ENCODE measurements around the gene MEN1. TPM values are rescaled to one million over a fixed set of nuclear protein-coding genes. Genes with fewer than 3 reads are reported as not detected.
A peak's percentile ranks its signal among the peaks of the same experiment; 100 is the strongest.

Gene MEN1
- polyA plus RNA-seq, 3 donors, result 9.4 to 26.2 (median 10.0) TPM

GRCh38 chr11:64760759-64761420 is 49.5 kb downstream of the MEN1 start:
- H2AFZ ChIP-seq (ENCODE audit: insufficient read depth, low read depth, low read length, poor library complexity, severe bottlenecking), result no peak overlapping the region
- Mint-ChIP-seq H3K9me3 (no peaks in the 10 kb centered on the region), H3K4me3 (no peak overlapping the region), H3K4me1 (peaks cover 29% of the 10 kb centered on the region), H3K27me3 (ENCODE audit: low read depth in 3 of 3) (peaks cover 0 to 6% (median 2%) of the 10 kb centered on the region in 3 donors), H3K27ac (peak overlapping the region in 4 of 7 donors; percentile 18 to 55 (median 48)), H3K36me3 (peaks cover 37 to 44% of the 10 kb centered on the region in 2 donors)
- no peaks in the 10 kb centered on the region for H3K9me3 ChIP-seq (replicated peaks in 1 of 2; ENCODE audit: control insufficient read depth in 1 of 2, insufficient read depth in 1 of 2, low read length in 2 of 2)
- intact Hi-C loops (cut with micrococcal nuclease), result no loop called here
- H4K20me1 ChIP-seq (ENCODE audit: insufficient read depth, low read length), result peaks cover 55% of the 10 kb centered on the region
- peaks cover 0 to 15% of the 10 kb centered on the region in 2 donors for H3K4me1 ChIP-seq (ENCODE audit: control insufficient read depth in 1 of 2, insufficient read depth in 2 of 2, low read length in 2 of 2)
- TF ChIP-seq CTCF (IDR thresholded peaks at IDR 0.05), result no peak
- H3K79me2 ChIP-seq (ENCODE audit: insufficient read depth, low read length), result peaks cover 8% of the 10 kb centered on the region
- no peak overlapping the region for H3K4me2 ChIP-seq (replicated peaks; ENCODE audit: extremely low read depth, low read length, poor library complexity, severe bottlenecking)
- H3K27me3 ChIP-seq (ENCODE audit: control insufficient read depth in 2 of 2, insufficient read depth in 2 of 2, low read length in 2 of 2), result no peaks in the 10 kb centered on the region
- H3K4me3 ChIP-seq (replicated peaks in 1 of 3; ENCODE audit: low read depth in 2 of 3, low read length in 3 of 3), result no peak overlapping the region
- H3K36me3 ChIP-seq (replicated peaks in 1 of 2; ENCODE audit: control insufficient read depth in 1 of 2, insufficient read depth in 2 of 2, low read length in 2 of 2), result peaks cover 37 to 41% of the 10 kb centered on the region in 2 donors
- no peak overlapping the region for H3K9ac ChIP-seq (ENCODE audit: insufficient read depth, low read length, poor library complexity, severe bottlenecking)
- 79% methylated on average over 5 of the region's 7 CpGs for WGBS (ENCODE audit: insufficient coverage)
- no peak for DNase-seq
- H3K27ac ChIP-seq (ENCODE audit: low read depth in 1 of 2, low read length in 2 of 2), result peak overlapping the region in 1 of 2 donors; percentile 26

GRCh38 chr11:64759722-64760719 is 50.3 kb downstream of the MEN1 start, which contains the start of gene PYGM:
TSS of gene PYGM (minus strand) at chr11:64759974. CDS start at chr11:64759898, 76 bp downstream.
- no peak for TF ChIP-seq CTCF (IDR thresholded peaks at IDR 0.05)
- peaks cover 29 to 32% of the 10 kb centered on the region in 2 donors for H3K36me3 ChIP-seq (replicated peaks in 1 of 2; ENCODE audit: control insufficient read depth in 1 of 2, insufficient read depth in 2 of 2, low read length in 2 of 2)
- H3K27me3 Mint-ChIP-seq (ENCODE audit: low read depth in 3 of 3), result peaks cover 0 to 5% (median 5%) of the 10 kb centered on the region in 3 donors
- no peak for DNase-seq
- H3K9me3 Mint-ChIP-seq, result no peaks in the 10 kb centered on the region
- no peak within 1 kb of the TSS for H3K9ac ChIP-seq (ENCODE audit: insufficient read depth, low read length, poor library complexity, severe bottlenecking)
- peaks cover 0 to 15% of the 10 kb centered on the region in 2 donors for H3K4me1 ChIP-seq (ENCODE audit: control insufficient read depth in 1 of 2, insufficient read depth in 2 of 2, low read length in 2 of 2)
- H3K4me2 ChIP-seq (replicated peaks; ENCODE audit: extremely low read depth, low read length, poor library complexity, severe bottlenecking), result no peak within 1 kb of the TSS
- peak within 1 kb of the TSS in 4 of 7 donors; percentile 5 to 75 (median 46) for H3K27ac Mint-ChIP-seq
- H2AFZ ChIP-seq (ENCODE audit: insufficient read depth, low read depth, low read length, poor library complexity, severe bottlenecking), result no peak within 1 kb of the TSS
- intact Hi-C loops (cut with micrococcal nuclease), result no loop called here
- no peak within 1 kb of the TSS for H3K4me3 ChIP-seq (replicated peaks in 1 of 3; ENCODE audit: low read depth in 2 of 3, low read length in 3 of 3)
- no peaks in the 10 kb centered on the region for H3K9me3 ChIP-seq (replicated peaks in 1 of 2; ENCODE audit: control insufficient read depth in 1 of 2, insufficient read depth in 1 of 2, low read length in 2 of 2)
- WGBS (ENCODE audit: insufficient coverage), result 92% methylated on average over 15 of the region's 24 CpGs
- peaks cover 46% of the 10 kb centered on the region for H4K20me1 ChIP-seq (ENCODE audit: insufficient read depth, low read length)
- H3K36me3 Mint-ChIP-seq, result peaks cover 32 to 36% of the 10 kb centered on the region in 2 donors
- peak within 1 kb of the TSS in 1 of 2 donors; percentile 26 for H3K27ac ChIP-seq (ENCODE audit: low read depth in 1 of 2, low read length in 2 of 2)
- H3K27me3 ChIP-seq (ENCODE audit: control insufficient read depth in 2 of 2, insufficient read depth in 2 of 2, low read length in 2 of 2), result no peaks in the 10 kb centered on the region
- peaks cover 29% of the 10 kb centered on the region for H3K4me1 Mint-ChIP-seq
- H3K79me2 ChIP-seq (ENCODE audit: insufficient read depth, low read length), result peaks cover 5% of the 10 kb centered on the region
- no peak within 1 kb of the TSS for H3K4me3 Mint-ChIP-seq
